Breast epithelium (tissue), 3 donors: Measurements from ENCODE around the gene SLC25A21.

Source experiments
- POLR2A ChIP-seq: fragments of 450-650 bp; IDR thresholded peaks from one replicate; pipeline ENCODE4 v1.6.1; 2016; ENCODE audit warnings: antibody characterized with exemption, mild to moderate bottlenecking, moderate library complexity
- POLR2AphosphoS5 ChIP-seq, 3 donors: sonication (generic); formaldehyde crosslinking; IDR thresholded peaks; one replicate each; pipeline ENCODE4 v1.6.1; 2017; ENCODE audit warnings: antibody characterized with exemption in 3 of 3
- TF ChIP-seq, protein P1 (sequence below), 3 donors: fragments of 450-650 bp; IDR thresholded peaks; one replicate each; pipeline ENCODE4 v1.5.1; 2016 to 2017; ENCODE audit warnings: antibody characterized with exemption in 3 of 3, mild to moderate bottlenecking in 3 of 3, moderate library complexity in 3 of 3

DNA sequence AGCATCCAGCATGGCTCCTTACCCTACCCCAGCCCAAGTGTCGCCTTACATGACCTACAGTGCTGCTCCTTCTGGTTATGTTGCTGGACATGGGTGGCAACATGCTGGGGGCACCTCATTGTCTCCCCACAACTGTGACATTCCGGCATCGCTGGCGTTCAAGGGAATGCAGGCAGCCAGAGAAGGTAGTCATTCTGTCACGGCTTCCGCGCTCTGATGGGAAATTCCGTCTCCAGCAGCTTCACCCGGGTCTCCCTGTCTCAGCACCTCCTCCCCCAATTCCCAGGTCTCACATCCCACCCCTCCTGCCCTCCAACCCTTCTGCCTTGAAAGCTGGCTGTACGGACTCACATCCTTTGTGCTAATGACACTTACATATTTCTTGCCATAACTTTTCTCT lies 496.2 kb downstream of the SLC25A21 start:
- TF ChIP-seq, protein P1, sequence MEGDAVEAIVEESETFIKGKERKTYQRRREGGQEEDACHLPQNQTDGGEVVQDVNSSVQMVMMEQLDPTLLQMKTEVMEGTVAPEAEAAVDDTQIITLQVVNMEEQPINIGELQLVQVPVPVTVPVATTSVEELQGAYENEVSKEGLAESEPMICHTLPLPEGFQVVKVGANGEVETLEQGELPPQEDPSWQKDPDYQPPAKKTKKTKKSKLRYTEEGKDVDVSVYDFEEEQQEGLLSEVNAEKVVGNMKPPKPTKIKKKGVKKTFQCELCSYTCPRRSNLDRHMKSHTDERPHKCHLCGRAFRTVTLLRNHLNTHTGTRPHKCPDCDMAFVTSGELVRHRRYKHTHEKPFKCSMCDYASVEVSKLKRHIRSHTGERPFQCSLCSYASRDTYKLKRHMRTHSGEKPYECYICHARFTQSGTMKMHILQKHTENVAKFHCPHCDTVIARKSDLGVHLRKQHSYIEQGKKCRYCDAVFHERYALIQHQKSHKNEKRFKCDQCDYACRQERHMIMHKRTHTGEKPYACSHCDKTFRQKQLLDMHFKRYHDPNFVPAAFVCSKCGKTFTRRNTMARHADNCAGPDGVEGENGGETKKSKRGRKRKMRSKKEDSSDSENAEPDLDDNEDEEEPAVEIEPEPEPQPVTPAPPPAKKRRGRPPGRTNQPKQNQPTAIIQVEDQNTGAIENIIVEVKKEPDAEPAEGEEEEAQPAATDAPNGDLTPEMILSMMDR (IDR thresholded peaks at IDR 0.05): no peak
- TF ChIP-seq POLR2AphosphoS5 (IDR thresholded peaks at IDR 0.05) (no peak), POLR2A (no peak)
